ENCODE results near the gene TBC1D19. TPM values are rescaled to one million over a fixed set of nuclear protein-coding genes. Genes with fewer than 3 reads are reported as not detected.
A peak's percentile ranks its signal among the peaks of the same experiment; 100 is the strongest.
"Not testable (repeated sequence)": the region's sequence is repeated elsewhere in the genome, so short reads cannot be mapped to it uniquely, and the experiment has no call there.

The TBC1D19 gene
- total and polyA plus RNA-seq, 2 donors from 2014 or later: 10.8 to 19.1 TPM

- FAIRE-seq: no peak
- no peak for TF ChIP-seq CTCF (IDR thresholded peaks at IDR 0.05; ENCODE audit: borderline replicate concordance, extremely low read depth, insufficient read depth)
- H3K4me1 ChIP-seq (ENCODE audit: control insufficient read depth in 2 of 3, insufficient read depth in 2 of 3, low read depth in 1 of 3, low read length in 3 of 3): no peaks in the 10 kb centered on the region
- no peak overlapping the region for H3K9ac ChIP-seq (ENCODE audit: low read length in 3 of 3)
- peaks cover 0 to 2% (median 2%) of the 10 kb centered on the region in 3 donors for H3K36me3 ChIP-seq (ENCODE audit: control insufficient read depth in 2 of 3, insufficient read depth in 3 of 3, low read length in 3 of 3)
- DNase-seq: no peak
- no peaks in the 10 kb centered on the region for H3K27me3 ChIP-seq (ENCODE audit: control insufficient read depth, insufficient read depth, low read length)
- H3K27ac ChIP-seq (ENCODE audit: low read depth in 2 of 2, low read length in 2 of 2): no peak overlapping the region
- intact Hi-C loops (cut with DNase I): no loop called here
- no peaks in the 10 kb centered on the region for H3K9me3 ChIP-seq (ENCODE audit: control insufficient read depth in 2 of 3, insufficient read depth in 1 of 3, low read length in 3 of 3)
- no peak overlapping the region for H3K4me3 ChIP-seq (ENCODE audit: low read length in 3 of 3)
Measured at GRCh38 chr4:26634237-26634636, 50.4 kb downstream of the TBC1D19 start.

GRCh38 chr4:26636458-26636857 is 52.6 kb downstream of the TBC1D19 start:
- H3K9ac ChIP-seq (ENCODE audit: low read length in 3 of 3): no peak overlapping the region
- no peaks in the 10 kb centered on the region for H3K9me3 ChIP-seq (ENCODE audit: control insufficient read depth in 2 of 3, insufficient read depth in 1 of 3, low read length in 3 of 3)
- TF ChIP-seq CTCF (IDR thresholded peaks at IDR 0.05; ENCODE audit: borderline replicate concordance, extremely low read depth, insufficient read depth): no peak
- H3K27me3 ChIP-seq (ENCODE audit: control insufficient read depth, insufficient read depth, low read length): no peaks in the 10 kb centered on the region
- H3K36me3 ChIP-seq (ENCODE audit: control insufficient read depth in 2 of 3, insufficient read depth in 3 of 3, low read length in 3 of 3): peaks cover 0 to 2% (median 2%) of the 10 kb centered on the region in 3 donors
- DNase-seq (no peak), FAIRE-seq (peak; percentile 69)
- intact Hi-C loops (cut with DNase I): no loop called here
- no peak overlapping the region for H3K27ac ChIP-seq (ENCODE audit: low read depth in 2 of 2, low read length in 2 of 2)
- no peak overlapping the region for H3K4me3 ChIP-seq (ENCODE audit: low read length in 3 of 3)
- no peaks in the 10 kb centered on the region for H3K4me1 ChIP-seq (ENCODE audit: control insufficient read depth in 2 of 3, insufficient read depth in 2 of 3, low read depth in 1 of 3, low read length in 3 of 3)

- intact Hi-C loops (cut with DNase I); H3K27me3 ChIP-seq (ENCODE audit: control insufficient read depth, insufficient read depth, low read length); FAIRE-seq; H3K27ac ChIP-seq (ENCODE audit: low read depth in 2 of 2, low read length in 2 of 2); H3K36me3 ChIP-seq (ENCODE audit: control insufficient read depth in 2 of 3, insufficient read depth in 3 of 3, low read length in 3 of 3); DNase-seq; H3K9me3 ChIP-seq (ENCODE audit: control insufficient read depth in 2 of 3, insufficient read depth in 1 of 3, low read length in 3 of 3); H3K4me1 ChIP-seq (ENCODE audit: control insufficient read depth in 2 of 3, insufficient read depth in 2 of 3, low read depth in 1 of 3, low read length in 3 of 3); H3K4me3 ChIP-seq (ENCODE audit: low read length in 3 of 3); H3K9ac ChIP-seq (ENCODE audit: low read length in 3 of 3): not testable (repeated sequence)
Measured at GRCh38 chr4:26640639-26641038, 56.8 kb downstream of the TBC1D19 start.

- H3K4me1 ChIP-seq (ENCODE audit: control insufficient read depth in 2 of 3, insufficient read depth in 2 of 3, low read depth in 1 of 3, low read length in 3 of 3): no peaks in the 10 kb centered on the region
- no peaks in the 10 kb centered on the region for H3K27me3 ChIP-seq (ENCODE audit: control insufficient read depth, insufficient read depth, low read length)
- H3K27ac ChIP-seq (ENCODE audit: low read depth in 2 of 2, low read length in 2 of 2): no peak overlapping the region
- no peak overlapping the region for H3K4me3 ChIP-seq (ENCODE audit: low read length in 3 of 3)
- no peak for TF ChIP-seq CTCF (IDR thresholded peaks at IDR 0.05; ENCODE audit: borderline replicate concordance, extremely low read depth, insufficient read depth)
- no peaks in the 10 kb centered on the region for H3K9me3 ChIP-seq (ENCODE audit: control insufficient read depth in 2 of 3, insufficient read depth in 1 of 3, low read length in 3 of 3)
- intact Hi-C loops (cut with DNase I): no loop called here
- FAIRE-seq (no peak), DNase-seq (no peak)
- H3K36me3 ChIP-seq (ENCODE audit: control insufficient read depth in 2 of 3, insufficient read depth in 3 of 3, low read length in 3 of 3): no peaks in the 10 kb centered on the region
- H3K9ac ChIP-seq (ENCODE audit: low read length in 3 of 3): no peak overlapping the region
Measured at GRCh38 chr4:26647523-26648224, 63.8 kb downstream of the TBC1D19 start.
